HEK293T (cell line): ENCODE results near the gene PALLD.
A peak's percentile ranks its signal among the peaks of the same experiment; 100 is the strongest.

Source experiments
- CTCF ChIA-PET: fragments of 350-600 bp; formaldehyde crosslinking; extraction: SDS; loops from one replicate; lab custom pipeline; 2021; ENCODE audit warnings: antibody characterized with exemption, inconsistent platforms; lab: Yijun Ruan, JAX
- POLR2A ChIA-PET: fragments of 350-600 bp; formaldehyde crosslinking; extraction: SDS; loops from one replicate; lab custom pipeline; 2020; ENCODE audit warnings: antibody characterized with exemption, inconsistent platforms; lab: Yijun Ruan, JAX
- DNase-seq: peaks from one replicate; pipeline ENCODE4 v3.0.0; 2012; ENCODE audit warnings: mixed read lengths; ENCODE audit errors: extremely low spot score
- ARNT ChIP-seq: fragments of 450-650 bp; IDR thresholded peaks from 2 replicates; pipeline ENCODE4 v1.6.1; 2017; ENCODE audit warnings: mild to moderate bottlenecking
- BHLHE40 ChIP-seq: fragments of 450-650 bp; IDR thresholded peaks from 2 replicates; pipeline ENCODE4 v1.6.1; 2016; ENCODE audit warnings: mild to moderate bottlenecking, moderate library complexity, borderline replicate concordance
- CTBP1 ChIP-seq: fragments of 450-650 bp; IDR thresholded peaks from 2 replicates; pipeline ENCODE4 v1.6.1; 2016; ENCODE audit warnings: borderline replicate concordance
- ELF4 ChIP-seq: fragments of 450-650 bp; IDR thresholded peaks from 2 replicates; pipeline ENCODE4 v1.6.1; 2017; ENCODE audit warnings: antibody characterized with exemption
- FOXA1 ChIP-seq: fragments of 450-650 bp; IDR thresholded peaks from 2 replicates; pipeline ENCODE4 v1.6.1; 2016; ENCODE audit warnings: mild to moderate bottlenecking
- FOXK2 ChIP-seq: fragments of 450-650 bp; IDR thresholded peaks from 2 replicates; pipeline ENCODE4 v1.6.1; 2016; ENCODE audit warnings: mild to moderate bottlenecking
- FOXM1 ChIP-seq: fragments of 450-650 bp; IDR thresholded peaks from 2 replicates; pipeline ENCODE4 v1.6.1; 2017; ENCODE audit warnings: mild to moderate bottlenecking, borderline replicate concordance
- HDGF ChIP-seq: fragments of 450-650 bp; IDR thresholded peaks from 2 replicates; pipeline ENCODE4 v1.6.1; 2017; ENCODE audit warnings: antibody characterized with exemption, borderline replicate concordance
- L3MBTL2 ChIP-seq: fragments of 450-650 bp; conservative IDR thresholded peaks from 2 replicates; pipeline ENCODE4 v1.6.1; 2016; ENCODE audit warnings: mild to moderate bottlenecking
- LEF1 ChIP-seq: fragments of 450-650 bp; IDR thresholded peaks from 2 replicates; pipeline ENCODE4 v1.6.1; 2017; ENCODE audit warnings: mild to moderate bottlenecking, borderline replicate concordance
- NFRKB ChIP-seq: fragments of 450-650 bp; IDR thresholded peaks from 2 replicates; pipeline ENCODE4 v1.6.1; 2016; ENCODE audit warnings: mild to moderate bottlenecking, moderate library complexity
- SP1 ChIP-seq: fragments of 450-650 bp; IDR thresholded peaks from 2 replicates; pipeline ENCODE4 v1.6.1; 2017
- SUZ12 ChIP-seq: fragments of 450-650 bp; IDR thresholded peaks from 2 replicates; pipeline ENCODE4 v1.6.1; 2016; ENCODE audit warnings: mild to moderate bottlenecking
- TARDBP ChIP-seq: fragments of 450-650 bp; IDR thresholded peaks from 2 replicates; pipeline ENCODE4 v1.6.1; 2016
- ZNF384 ChIP-seq: fragments of 450-650 bp; IDR thresholded peaks from 2 replicates; pipeline ENCODE4 v1.6.1; 2016
- TF ChIP-seq, protein P1 (sequence below): fragments of 450-650 bp; IDR thresholded peaks from 2 replicates; pipeline ENCODE4 v1.6.1; 2016

Gene PALLD

DNA sequence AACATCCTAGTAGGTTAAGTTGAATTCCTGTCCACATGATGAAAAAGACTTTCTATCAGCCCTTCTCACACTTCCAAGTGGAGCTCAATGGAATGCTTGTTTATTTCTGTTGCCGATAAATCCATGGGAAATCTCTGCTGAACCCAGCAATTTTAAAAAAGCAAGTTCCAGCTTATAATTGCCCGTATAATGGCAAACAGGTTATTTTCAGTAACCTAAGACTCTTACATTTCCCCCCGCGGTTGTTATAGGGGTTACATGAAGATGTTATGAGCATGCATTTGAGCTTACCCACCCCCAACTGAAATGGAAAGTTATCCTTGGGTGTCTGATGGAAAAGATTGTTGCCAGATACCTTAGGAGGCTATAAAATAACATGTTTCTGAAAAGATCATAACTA is 136.2 kb downstream of the PALLD start:
- DNase-seq: no peak
- TF ChIP-seq TARDBP (no peak), ELF4 (no peak), SP1 (no peak), CTBP1 (no peak), ARNT (no peak), FOXA1 (no peak), LEF1 (no peak), BHLHE40 (no peak), ZNF384 (no peak), FOXM1 (no peak), L3MBTL2 (no peak), HDGF (no peak), SUZ12 (no peak), FOXK2 (no peak), NFRKB (no peak)
- TF ChIP-seq, protein P1, sequence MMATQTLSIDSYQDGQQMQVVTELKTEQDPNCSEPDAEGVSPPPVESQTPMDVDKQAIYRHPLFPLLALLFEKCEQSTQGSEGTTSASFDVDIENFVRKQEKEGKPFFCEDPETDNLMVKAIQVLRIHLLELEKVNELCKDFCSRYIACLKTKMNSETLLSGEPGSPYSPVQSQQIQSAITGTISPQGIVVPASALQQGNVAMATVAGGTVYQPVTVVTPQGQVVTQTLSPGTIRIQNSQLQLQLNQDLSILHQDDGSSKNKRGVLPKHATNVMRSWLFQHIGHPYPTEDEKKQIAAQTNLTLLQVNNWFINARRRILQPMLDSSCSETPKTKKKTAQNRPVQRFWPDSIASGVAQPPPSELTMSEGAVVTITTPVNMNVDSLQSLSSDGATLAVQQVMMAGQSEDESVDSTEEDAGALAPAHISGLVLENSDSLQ: no peak
- ChIA-PET CTCF (interaction anchor here (0.6 to 2.9 kb wide), 10 partner anchors 12 to 744 kb away, joined by 3 to 12 read pairs (median 4); no protein-coding TSS in a partner anchor), POLR2A (interaction anchor here (0.9 to 4.6 kb wide), 9 partner anchors 14 to 377 kb away, joined by 3 to 21 read pairs (median 7); partner anchors contain the start of gene CBR4)

DNA sequence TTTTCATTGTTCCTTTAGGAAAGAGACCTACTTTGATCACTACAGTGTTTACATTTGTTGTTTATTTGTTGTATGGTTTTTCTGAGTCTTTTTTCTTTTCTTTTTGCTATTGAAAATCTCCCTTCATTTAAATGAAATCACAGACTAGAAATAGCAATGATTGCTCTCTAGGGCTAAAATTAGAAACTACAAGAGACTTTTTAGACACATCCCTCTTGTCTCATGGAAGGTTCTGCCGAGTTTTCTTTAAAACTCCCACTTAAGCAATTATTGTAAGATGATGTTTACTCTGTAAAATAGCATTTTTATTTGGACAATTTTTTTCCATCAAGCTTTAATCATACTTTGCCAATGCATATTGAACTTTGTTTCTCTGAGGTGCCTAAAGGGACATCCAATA is 136.6 kb downstream of the PALLD start:
- CTCF ChIA-PET: interaction anchor here (0.6 to 2.9 kb wide), 10 partner anchors 12 to 744 kb away, joined by 3 to 12 read pairs (median 4); no protein-coding TSS in a partner anchor
- no peak for TF ChIP-seq ARNT
- TF ChIP-seq, protein P1: no peak
- TF ChIP-seq SUZ12: no peak
- POLR2A ChIA-PET: interaction anchor here (0.8 to 4.6 kb wide), 14 partner anchors 13 to 376 kb away, joined by 3 to 21 read pairs (median 6); partner anchors contain the start of gene CBR4
- no peak for DNase-seq

DNA sequence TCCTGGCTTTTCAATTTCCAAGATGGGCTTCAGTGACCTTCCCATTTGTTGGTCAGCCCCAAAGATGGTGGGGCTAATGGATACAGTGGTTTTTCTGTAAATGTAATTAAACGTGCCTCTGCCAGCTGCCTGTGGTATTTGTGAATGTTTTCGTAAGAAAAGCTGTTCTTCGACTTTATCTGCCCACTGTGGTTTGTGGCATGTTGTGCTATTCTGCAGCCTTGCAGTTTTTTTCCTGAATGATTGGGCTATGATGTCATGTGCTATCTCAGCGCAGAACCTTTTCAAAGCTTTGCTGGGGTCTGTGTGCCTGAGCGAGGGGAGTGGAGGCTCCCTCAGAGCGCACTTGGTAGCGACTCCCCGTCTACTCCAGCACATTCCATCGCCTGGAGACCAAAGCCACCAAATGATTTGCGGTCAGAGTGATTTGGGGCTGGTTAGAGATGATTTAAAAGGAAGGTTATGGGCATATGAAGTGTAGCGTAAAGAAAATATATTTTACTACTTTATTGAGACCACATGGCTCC is 137.5 kb downstream of the PALLD start:
- ChIA-PET POLR2A (interaction anchor here (0.8 to 4.6 kb wide), 14 partner anchors 12 to 375 kb away, joined by 3 to 17 read pairs (median 6); partner anchors contain the start of gene CBR4), CTCF (interaction anchor here (1.1 to 2.9 kb wide), 3 partner anchors 15 to 28 kb away, joined by 3 to 7 read pairs (median 4); no protein-coding TSS in a partner anchor)
- peak; percentile 58 for DNase-seq
- TF ChIP-seq, protein P1: peak; percentile 69
- TF ChIP-seq CTBP1 (peak; percentile 37; the same call in 1 of the 2 replicates), L3MBTL2 (no peak; the same call in 1 of the 2 replicates), ZNF384 (peak; percentile 29; the same call in 1 of the 2 replicates), LEF1 (no peak)

DNA sequence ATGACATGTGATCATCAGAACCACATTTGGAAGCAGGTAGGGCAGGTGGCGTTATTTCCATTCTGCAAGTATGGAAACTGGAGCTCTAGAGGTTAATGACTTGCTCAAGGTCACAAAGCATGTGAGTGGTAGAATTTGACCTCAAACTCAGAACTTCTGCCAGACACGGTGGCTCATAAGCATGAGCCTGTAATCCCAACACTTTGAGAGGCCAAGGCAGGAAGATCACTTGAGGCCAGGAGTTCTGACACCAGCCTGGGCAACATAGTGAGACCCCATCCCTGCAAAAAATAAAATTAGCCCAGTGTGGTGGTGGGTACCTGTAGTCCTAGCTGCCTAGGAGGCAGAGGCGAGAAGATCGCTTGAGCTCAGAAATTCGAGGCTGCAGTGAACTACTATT is 139.2 kb downstream of the PALLD start:
- no peak for DNase-seq
- ChIA-PET CTCF (interaction anchor here (1.7 kb wide), 1 partner anchor 50 kb away, joined by 4 read pairs; no protein-coding TSS in a partner anchor), POLR2A (interaction anchor here (1.1 to 3.4 kb wide), 2 partner anchors 196 to 1024 kb away, joined by 4 to 13 read pairs; no protein-coding TSS in a partner anchor)
- TF ChIP-seq HDGF (no peak), CTBP1 (no peak)
- TF ChIP-seq, protein P1: no peak

DNA sequence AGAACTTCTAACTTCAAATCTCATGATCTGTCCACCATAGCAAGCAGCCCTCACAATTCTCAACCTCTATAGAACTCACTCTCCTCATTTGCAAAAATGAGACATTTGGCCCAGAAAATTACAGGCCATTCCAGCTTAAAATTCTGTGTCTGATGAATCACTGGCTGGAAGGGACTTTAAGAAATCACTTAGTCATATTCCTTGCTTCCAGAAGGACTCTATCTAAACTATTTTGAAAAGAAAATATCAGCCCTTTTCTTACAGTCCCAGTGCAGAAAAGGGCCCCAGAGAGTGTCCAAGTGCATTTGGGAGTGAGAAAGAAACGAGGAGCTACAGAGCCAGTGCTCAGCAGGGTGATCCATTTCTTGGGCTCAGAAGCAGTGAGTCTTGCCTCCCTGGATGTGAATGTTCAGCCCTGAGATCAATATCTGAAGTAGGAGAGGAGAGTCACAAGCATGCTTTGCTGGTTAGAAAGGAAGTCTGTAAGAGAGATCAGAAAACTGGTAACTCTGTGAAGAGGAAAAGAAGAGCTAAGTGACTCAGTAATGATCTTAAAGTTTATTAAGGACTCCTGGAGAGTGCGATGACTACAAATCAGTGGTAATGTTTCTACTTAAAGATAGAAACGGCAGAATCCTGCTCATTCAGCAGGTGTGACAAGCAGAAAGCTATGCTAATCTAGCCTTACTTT is 139.8 kb downstream of the PALLD start:
- POLR2A ChIA-PET: interaction anchor here (1.0 to 1.1 kb wide), 2 partner anchors 11 to 1023 kb away, joined by 4 read pairs; no protein-coding TSS in a partner anchor
- no peak for DNase-seq
- CTCF ChIA-PET: interaction anchor here (0.9 to 1.7 kb wide), 2 partner anchors 38 to 51 kb away, joined by 3 to 4 read pairs; no protein-coding TSS in a partner anchor
- no peak for TF ChIP-seq ELF4
- TF ChIP-seq BHLHE40: no peak
- no peak for TF ChIP-seq CTBP1
- TF ChIP-seq FOXA1: no peak
- TF ChIP-seq SP1: no peak
- no peak for TF ChIP-seq FOXM1
- TF ChIP-seq TARDBP: no peak
- TF ChIP-seq, protein P1: no peak
- no peak for TF ChIP-seq L3MBTL2
- no peak for TF ChIP-seq ZNF384
- TF ChIP-seq HDGF: no peak
- TF ChIP-seq FOXK2: no peak
- TF ChIP-seq ARNT: no peak
- TF ChIP-seq SUZ12: no peak
- TF ChIP-seq NFRKB: no peak
- TF ChIP-seq LEF1: no peak
